HUDEP-2 (cell line): Measurements from ENCODE around the gene GTF3C5.
"Not testable (repeated sequence)": the region's sequence is repeated elsewhere in the genome, so short reads cannot be mapped to it uniquely, and the experiment has no call there.

Experiments used
- DNase-seq, 76 experiments: peaks; one replicate each; lab custom pipeline; 2025; ENCODE audit not compliant: unreplicated experiment in 76 of 76; lab: John Stamatoyannopoulos, UW

Gene GTF3C5

GRCh38 chr9:133066181-133066983 lies 35.6 kb downstream of the GTF3C5 start:
- DNase-seq = no peak

- no peak for DNase-seq
Measured at GRCh38 chr9:133067006-133067405, 36.2 kb downstream of the GTF3C5 start.

- DNase-seq = no peak
Measured at GRCh38 chr9:133067813-133068212, 37.0 kb downstream of the GTF3C5 start.

- not testable (repeated sequence) for DNase-seq
Measured at GRCh38 chr9:133068431-133068830, 37.6 kb downstream of the GTF3C5 start.

DNA sequence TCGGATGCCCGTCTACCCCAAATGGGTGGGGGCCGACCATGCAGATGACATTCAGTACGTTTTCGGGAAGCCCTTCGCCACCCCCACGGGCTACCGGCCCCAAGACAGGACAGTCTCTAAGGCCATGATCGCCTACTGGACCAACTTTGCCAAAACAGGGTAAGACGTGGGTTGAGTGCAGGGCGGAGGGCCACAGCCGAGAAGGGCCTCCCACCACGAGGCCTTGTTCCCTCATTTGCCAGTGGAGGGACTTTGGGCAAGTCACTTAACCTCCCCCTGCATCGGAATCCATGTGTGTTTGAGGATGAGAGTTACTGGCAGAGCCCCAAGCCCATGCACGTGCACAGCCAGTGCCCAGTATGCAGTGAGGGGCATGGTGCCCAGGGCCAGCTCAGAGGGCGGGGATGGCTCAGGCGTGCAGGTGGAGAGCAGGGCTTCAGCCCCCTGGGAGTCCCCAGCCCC lies 39.7 kb downstream of the GTF3C5 start:
- DNase-seq = not testable (repeated sequence)

- DNase-seq = not testable (repeated sequence)
Measured at GRCh38 chr9:133070985-133071384, 40.2 kb downstream of the GTF3C5 start.

DNA sequence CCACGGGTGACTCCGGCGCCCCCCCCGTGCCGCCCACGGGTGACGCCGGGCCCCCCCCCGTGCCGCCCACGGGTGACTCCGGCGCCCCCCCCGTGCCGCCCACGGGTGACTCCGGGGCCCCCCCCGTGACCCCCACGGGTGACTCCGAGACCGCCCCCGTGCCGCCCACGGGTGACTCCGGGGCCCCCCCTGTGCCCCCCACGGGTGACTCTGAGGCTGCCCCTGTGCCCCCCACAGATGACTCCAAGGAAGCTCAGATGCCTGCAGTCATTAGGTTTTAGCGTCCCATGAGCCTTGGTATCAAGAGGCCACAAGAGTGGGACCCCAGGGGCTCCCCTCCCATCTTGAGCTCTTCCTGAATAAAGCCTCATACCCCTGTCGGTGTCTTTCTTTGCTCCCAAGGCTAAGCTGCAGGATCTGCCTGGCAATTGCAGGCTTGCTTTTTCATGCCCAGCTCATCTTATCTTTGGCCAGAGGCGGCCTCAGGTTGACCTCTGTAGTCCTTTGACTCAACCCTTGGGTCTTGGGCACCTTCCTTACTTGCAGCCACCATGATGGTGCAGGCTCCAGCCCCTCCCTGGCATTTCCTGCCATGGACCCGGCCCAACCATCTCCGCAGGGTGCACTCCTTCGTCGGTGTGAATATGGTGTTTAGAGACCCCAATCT lies 40.8 kb downstream of the GTF3C5 start:
- DNase-seq = no peak

- not testable (repeated sequence) for DNase-seq
Measured at GRCh38 chr9:133072210-133072609, 41.4 kb downstream of the GTF3C5 start.

DNA sequence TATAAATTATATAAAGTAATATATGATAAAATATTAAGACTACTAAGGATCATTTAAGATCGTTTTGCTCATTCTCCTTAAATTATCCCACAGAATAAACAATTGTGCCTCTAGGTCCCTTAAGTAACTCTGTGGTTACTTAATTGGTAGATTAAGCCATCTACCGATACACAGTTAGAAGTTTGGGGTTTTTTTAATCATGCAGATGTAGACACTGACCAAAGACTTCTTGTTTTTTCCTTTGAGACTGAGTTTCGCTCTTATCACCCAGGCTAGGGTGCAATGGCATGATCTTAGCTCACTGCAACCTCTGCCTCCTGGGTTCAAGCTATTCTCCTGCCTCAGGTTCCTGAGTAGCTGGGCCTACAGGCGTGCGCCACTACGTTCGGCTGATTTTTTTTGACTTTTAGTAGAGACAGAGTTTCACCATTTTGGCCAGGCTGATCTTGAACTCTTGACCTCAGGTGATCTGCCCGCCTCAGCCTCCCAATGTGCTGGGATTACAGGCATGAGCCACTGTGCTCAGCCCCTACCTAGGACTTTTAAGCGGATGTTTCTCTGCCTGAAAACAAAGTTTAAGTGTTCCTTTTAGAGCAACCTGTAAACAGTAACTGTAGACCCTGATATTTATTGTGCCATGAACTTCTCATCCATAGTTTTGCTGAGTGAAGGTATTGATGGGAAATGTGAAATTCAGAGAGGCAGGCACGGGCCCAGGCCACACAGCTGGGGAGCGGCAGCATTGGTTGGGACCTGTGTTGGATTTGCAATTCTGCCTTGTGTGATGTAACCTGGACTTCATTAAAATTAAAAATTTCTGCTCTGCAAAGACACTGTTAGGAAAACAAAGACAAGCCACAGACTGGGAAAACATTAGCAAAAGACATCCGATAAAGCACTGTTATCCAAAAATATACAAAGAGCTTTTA lies 42.6 kb downstream of the GTF3C5 start:
- no peak for DNase-seq

- no peak for DNase-seq
Measured at GRCh38 chr9:133074111-133074651, 43.4 kb downstream of the GTF3C5 start.

DNA sequence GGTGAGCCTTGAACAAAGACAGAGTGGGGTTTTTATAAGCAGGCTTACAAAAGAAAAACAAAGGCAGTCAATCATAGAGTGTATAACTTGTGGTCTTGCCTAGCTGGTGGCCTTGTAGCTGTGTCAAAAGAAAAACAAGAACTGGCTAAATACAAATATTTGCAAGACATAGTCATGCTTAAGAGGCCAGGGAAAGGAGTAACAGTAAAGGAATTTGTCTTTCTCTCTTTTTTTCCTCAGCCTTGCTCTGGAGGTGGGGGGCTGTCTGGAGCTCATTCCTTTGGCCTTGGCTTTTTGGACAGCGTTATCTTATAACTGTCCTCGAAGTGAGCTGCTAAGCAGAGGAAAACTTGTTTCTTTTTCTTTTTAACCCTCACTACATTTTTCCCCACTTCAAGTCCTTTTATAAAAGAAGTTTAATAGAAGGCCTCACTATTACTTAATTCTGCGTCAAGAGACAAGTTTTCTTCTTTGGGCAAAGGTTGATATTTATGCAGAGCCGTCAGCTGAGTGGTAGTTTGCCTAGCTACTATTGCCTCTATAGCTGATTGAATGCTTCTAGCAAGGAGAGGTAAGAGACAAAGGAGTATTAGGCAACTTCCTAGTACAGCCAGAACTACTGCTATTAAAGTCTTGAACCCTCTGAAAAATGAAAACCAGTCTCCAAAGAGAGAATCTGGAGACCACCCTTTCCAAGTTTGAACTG lies 45.3 kb downstream of the GTF3C5 start:
- DNase-seq = no peak

DNA sequence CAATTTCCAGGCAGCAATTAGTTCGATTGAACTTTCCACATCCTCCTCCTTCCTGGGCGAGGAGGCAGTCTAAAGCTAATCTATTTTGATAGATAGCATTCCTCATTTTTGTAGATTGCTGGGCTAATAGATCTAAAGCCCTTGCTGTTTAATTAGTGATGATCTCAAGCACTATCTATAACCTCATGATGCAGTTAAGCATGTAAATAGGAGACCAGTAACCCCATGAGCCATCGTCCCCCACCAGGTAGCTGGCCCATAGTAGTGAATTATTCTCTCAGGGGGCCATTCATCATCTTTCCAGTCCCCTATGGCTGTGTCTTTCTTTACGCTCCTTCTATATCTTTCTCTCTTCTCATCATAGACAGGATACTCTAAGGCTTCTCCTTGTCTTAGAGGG lies 45.9 kb downstream of the GTF3C5 start:
- no peak for DNase-seq

DNA sequence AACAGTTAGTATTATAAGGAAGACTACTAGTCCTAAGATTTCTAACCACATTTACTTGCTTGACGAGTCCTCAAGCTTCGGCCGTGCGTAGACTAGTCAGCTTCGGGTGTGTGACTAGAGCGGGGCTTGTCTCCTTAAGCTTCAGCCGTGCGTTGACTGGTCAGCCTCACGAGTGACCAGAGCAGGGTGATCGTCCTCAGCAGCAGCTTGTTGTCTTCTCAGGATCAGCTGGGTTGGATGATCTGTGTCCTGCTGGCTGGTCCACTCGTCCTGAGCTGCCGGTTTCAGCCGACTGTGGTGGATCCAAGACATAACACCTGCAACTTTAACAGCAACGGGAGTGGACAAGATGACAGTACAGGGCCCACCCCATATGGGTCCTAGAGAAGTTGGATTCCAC lies 47.7 kb downstream of the GTF3C5 start:
- DNase-seq = no peak

DNA sequence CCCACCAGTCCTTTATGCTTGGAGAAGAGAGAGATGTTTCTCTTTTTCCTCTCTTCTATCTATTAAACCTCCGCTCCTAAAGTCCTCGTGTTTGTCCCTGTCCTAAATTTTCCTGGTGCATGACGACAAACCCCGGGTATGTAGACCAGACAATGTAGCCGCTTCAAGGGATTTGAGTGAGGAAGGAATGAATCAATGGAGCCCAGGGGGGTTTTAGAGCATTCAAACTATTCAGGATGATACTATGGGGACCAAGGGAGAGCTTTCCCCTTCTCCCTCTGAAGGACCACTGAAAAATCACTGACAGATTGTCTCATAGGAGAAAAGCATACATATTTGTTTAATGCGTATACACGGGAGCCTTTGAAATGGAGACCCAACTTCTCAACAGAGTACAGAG lies 49.4 kb downstream of the GTF3C5 start:
- DNase-seq = no peak

DNA sequence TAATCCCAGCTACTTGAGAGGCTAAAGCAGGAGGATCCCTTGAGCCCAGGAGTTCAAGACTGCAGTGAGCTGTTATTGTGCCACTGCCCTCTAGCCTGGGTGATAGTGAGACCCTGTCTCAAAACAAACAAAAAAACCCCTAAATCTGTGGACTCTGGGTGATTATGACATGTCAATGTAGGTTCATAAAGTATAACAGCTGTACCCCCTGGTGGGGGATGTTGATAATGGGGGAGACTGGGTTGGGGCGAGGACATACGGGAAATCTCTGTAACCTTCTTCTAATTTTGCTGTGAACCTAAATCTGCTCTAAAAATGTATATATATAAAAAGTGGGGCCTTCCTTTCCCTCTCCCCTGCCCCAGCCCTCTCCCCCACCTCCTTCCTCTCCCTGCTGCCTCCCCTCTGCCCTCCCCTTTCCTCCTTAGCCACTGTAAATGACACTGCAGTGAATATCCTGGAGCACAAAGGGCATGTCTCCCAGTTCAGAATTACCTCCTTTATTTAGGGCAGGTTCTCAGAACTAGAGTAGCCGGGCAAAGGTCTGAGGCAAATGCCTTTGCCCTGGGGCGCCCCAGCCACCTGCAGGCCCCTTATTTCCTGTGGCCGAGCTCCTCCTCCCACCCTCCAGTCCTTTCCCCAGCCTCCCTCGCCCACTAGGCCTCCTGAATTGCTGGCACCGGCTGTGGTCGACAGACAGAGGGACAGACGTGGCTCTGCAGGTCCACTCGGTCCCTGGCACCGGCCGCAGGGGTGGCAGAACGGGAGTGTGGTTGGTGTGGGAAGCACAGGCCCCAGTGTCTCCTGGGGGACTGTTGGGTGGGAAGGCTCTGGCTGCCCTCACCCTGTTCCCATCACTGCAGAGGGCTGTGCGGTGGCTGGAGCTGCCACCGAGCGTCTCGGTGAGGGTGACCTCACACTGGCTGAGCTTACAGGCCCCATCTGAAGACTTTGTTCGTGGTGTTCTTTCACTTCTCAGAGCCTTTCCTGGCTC lies 50.3 kb downstream of the GTF3C5 start:
- DNase-seq = not testable (repeated sequence)

DNA sequence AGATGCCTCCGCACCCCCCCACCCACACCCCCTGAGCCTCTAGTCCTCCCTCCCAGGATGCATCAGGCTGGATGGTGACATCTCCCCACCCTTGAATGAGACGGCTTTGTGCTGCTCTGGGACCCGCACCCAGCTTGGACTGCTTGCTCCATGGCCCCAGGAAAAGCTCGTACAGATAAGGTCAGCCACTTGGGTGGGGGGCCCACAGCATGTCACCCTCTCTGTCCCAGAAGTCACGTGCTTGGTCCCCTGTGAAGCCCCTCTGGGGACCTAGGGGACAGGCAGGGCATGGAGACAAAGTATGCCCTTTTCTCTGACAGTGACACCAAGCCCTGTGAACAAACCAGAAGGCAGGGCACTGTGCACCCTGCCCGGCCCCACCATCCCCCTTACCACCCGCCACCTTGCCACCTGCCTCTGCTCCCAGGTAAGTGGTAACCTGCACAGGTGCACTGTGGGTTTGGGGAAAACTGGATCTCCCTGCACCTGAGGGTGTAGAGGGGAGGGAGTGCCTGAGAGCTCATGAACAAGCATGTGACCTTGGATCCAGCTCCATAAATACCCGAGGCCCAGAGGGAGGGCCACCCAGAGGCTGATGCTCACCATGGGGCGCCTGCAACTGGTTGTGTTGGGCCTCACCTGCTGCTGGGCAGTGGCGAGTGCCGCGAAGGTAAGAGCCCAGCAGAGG lies 51.3 kb downstream of the GTF3C5 start:
- DNase-seq = not testable (repeated sequence)

- DNase-seq = not testable (repeated sequence)
Measured at GRCh38 chr9:133083688-133084087, 52.9 kb downstream of the GTF3C5 start.

DNA sequence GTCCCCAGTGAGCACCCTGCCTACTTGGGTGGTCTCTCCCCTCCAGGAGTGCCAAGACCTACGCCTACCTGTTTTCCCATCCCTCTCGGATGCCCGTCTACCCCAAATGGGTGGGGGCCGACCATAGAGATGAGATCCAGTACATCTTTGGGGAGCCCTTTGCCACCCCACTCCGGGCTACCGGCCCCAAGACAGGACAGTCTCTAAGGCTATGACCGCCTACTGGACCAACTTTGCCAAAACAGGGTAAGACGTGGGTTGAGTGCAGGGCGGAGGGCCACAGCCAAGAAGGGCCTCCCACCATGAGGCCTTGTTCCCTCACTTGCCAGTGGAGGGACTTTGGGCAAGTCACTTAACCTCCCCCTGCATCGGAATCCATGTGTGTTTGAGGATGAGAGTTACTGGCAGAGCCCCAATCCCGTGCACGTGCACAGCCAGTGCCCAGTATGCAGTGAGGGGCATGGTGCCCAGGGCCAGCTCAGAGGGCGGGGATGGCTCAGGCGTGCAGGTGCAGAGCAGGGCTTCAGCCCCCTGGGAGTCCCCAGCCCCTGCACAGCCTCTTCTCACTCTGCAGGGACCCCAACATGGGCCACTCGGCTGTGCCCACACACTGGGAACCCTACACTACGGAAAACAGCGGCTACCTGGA lies 55.5 kb downstream of the GTF3C5 start:
- DNase-seq = not testable (repeated sequence)
